KG1 (cell line): ENCODE measurements around the gene TNIP1.

ENCODE experiments used
- DNase-seq: peaks from one replicate; lab custom pipeline; 2025; lab: John Stamatoyannopoulos, UW

TNIP1 gene

GRCh38 chr5:151040211-151040747, 40.6 kb downstream of the TNIP1 start:
- no peak for DNase-seq

GRCh38 chr5:151039665-151040064, 41.2 kb downstream of the TNIP1 start:
- DNase-seq, result no peak

GRCh38 chr5:151038801-151039238, 42.0 kb downstream of the TNIP1 start:
- no peak for DNase-seq

GRCh38 chr5:151038412-151038745, 42.5 kb downstream of the TNIP1 start:
- no peak for DNase-seq

GRCh38 chr5:151037561-151038411, 43.0 kb downstream of the TNIP1 start:
- no peak for DNase-seq

GRCh38 chr5:151036556-151036955, 44.3 kb downstream of the TNIP1 start:
- no peak for DNase-seq

- DNase-seq, result no peak
These were observed 46.1 kb downstream of the TNIP1 start for GRCh38 chr5:151034422-151035379.

- no peak for DNase-seq
These were observed 47.5 kb downstream of the TNIP1 start for GRCh38 chr5:151033217-151033934.

- DNase-seq, result no peak
These were observed 49.3 kb downstream of the TNIP1 start for GRCh38 chr5:151031554-151031953.

GRCh38 chr5:151030379-151030778, 50.5 kb downstream of the TNIP1 start:
- DNase-seq, result no peak

GRCh38 chr5:151030056-151030336, 50.8 kb downstream of the TNIP1 start:
- DNase-seq, result no peak

- DNase-seq, result no peak
These were observed 51.4 kb downstream of the TNIP1 start for GRCh38 chr5:151029179-151030055.

- DNase-seq, result no peak
These were observed 52.1 kb downstream of the TNIP1 start for GRCh38 chr5:151028717-151029116.

- DNase-seq, result no peak
These were observed 52.8 kb downstream of the TNIP1 start for GRCh38 chr5:151027961-151028479.

GRCh38 chr5:151026679-151027078, 54.2 kb downstream of the TNIP1 start:
- DNase-seq, result no peak

GRCh38 chr5:151026088-151026487, 54.7 kb downstream of the TNIP1 start:
- DNase-seq, result no peak

- DNase-seq, result no peak
These were observed 55.6 kb downstream of the TNIP1 start for GRCh38 chr5:151025250-151025606.

GRCh38 chr5:151024440-151025249, 56.2 kb downstream of the TNIP1 start:
- no peak for DNase-seq

GRCh38 chr5:151023651-151024050, 57.2 kb downstream of the TNIP1 start:
- DNase-seq, result no peak

GRCh38 chr5:151023047-151023615, 57.7 kb downstream of the TNIP1 start:
- DNase-seq, result no peak
